GM12874 (cell line): Measurements from ENCODE around the gene MDN1.

ENCODE experiments used
- TF ChIP-seq, protein P1 (sequence below): IDR thresholded peaks from 2 replicates; pipeline ENCODE4 v1.5.1; 2011; ENCODE audit warnings: low read depth, mild to moderate bottlenecking, control low read depth, low read length, moderate library complexity; ENCODE audit not compliant: insufficient read depth

The MDN1 gene

DNA sequence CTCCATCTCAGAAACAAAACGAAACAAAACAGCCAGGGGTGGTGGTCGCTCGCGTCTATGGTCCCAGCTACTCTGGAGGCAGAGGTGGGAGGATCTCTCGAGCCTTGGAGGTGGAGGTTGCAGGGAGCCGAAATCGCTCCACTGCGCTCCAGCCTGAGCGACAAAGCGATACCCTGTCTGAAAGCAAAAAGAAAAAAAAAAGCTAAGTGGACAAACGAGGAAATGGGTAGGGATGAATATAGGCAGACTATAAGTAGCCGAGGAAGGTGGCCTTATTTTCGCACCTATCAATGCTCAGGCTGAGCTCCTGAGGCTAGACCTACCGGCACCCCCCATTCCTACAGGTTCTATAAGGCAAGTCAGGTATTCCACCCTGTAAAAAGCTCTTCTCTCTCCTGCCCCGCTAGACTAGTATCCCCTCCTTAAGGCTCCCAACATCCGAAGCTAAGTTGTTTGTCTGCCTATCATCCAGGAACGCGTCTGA lies 9.4 kb upstream of the MDN1 start:
- TF ChIP-seq, protein P1, sequence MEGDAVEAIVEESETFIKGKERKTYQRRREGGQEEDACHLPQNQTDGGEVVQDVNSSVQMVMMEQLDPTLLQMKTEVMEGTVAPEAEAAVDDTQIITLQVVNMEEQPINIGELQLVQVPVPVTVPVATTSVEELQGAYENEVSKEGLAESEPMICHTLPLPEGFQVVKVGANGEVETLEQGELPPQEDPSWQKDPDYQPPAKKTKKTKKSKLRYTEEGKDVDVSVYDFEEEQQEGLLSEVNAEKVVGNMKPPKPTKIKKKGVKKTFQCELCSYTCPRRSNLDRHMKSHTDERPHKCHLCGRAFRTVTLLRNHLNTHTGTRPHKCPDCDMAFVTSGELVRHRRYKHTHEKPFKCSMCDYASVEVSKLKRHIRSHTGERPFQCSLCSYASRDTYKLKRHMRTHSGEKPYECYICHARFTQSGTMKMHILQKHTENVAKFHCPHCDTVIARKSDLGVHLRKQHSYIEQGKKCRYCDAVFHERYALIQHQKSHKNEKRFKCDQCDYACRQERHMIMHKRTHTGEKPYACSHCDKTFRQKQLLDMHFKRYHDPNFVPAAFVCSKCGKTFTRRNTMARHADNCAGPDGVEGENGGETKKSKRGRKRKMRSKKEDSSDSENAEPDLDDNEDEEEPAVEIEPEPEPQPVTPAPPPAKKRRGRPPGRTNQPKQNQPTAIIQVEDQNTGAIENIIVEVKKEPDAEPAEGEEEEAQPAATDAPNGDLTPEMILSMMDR = no peak

DNA sequence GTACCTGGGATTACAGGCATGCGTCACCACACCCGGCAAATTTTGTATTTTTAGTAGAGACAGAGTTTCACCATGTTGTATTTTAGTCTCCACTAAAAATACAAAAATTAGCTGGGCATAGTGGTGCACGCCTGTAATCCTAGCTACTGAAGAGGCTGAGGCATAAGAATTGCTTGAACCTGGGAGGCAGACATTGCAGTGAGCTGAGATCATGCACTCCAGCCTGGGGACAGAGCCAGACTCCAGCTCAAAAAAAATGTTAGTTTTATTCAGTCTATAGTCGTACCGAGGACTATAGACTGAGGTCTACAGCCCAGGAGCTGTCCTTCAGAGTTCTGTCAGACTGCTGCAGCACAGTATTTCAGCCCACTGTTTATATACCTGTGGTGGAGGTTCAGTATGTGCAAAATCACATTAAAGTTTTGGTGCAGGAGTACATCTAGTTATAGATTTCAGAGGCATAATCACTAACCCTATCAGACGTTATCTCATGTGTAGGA lies 6.5 kb upstream of the MDN1 start:
- TF ChIP-seq, protein P1 = no peak

DNA sequence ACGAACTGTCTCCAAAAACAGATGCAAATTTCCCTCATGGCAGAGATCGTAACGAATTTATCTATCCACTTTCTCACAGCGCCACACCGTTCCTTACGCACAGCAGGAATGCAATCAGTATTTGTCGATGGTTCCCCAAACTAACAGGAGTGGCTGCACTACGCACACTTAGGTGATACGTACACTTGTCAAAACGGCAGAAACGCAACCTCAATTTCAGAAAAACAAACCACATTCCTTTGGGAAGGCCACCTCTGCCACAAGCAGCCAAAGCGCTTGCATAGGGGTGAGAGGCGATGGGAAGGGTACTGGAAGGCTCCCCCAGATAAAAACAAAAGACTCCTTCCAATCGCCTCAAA lies 638 bp downstream of the MDN1 start:
- TF ChIP-seq, protein P1 = no peak

DNA sequence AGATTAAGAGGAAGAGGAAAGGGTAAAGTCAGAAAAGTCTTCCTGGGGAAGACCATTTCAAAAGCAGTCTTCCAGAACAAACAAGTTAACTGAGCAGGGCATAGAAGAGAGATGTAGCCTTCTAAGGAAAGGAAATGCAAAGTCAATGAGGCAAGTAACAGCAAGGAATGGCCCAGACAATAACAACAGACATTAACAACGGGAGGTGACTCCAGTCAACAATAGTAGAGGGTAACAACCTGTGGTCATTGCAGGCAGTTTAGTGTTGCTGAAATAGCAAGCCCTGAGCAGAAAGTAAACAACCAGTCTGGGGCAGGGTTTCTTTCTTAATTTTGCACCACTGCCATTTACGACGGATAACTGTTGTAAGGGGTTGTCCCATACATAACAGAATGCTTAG lies 2.1 kb downstream of the MDN1 start:
- TF ChIP-seq, protein P1 = no peak

DNA sequence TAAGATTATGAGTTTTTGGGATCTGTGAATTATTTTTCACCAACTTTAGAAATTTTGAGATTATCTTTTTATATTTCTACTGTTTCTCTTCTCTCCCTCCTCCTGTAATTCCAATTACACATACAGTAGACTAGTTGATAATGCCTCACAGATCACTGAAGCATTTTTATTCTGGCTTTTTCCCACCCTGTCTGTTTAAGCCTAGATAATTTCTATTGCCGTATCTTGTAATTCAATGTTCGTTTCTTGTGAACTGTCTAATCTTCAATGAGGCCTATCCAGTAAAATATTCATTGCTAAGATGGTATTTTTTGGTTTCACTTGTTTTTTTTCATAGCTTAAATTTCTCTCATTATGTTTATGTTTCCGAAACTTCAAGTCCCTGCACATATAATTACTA lies 12.0 kb downstream of the MDN1 start:
- TF ChIP-seq, protein P1 = no peak

DNA sequence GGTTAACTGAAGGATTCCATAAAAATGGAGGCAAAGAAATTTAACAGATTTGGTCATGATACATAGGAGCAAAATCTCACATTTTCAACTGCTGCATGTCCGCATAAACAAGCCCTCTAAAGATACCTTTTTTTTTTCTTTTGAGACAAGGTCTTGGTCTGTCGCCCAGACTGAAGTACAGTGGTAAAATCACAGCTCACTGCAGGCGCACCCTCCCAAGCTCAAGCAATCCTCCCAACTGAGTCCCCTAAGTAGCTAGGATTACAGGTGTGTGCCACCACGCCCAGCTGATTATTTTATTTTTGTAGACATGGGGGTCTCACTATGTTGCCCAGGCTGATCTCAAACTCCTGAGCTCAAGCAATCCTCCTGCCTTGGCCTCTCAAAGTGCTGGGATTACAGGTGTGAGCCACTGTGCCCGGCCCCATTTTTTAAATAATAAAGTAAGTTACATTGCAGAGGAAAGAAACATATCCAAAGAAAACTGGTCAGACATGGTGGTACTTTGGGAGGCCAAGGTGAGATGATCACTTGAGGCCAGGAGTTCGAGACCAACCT lies 13.7 kb downstream of the MDN1 start:
- TF ChIP-seq, protein P1 = no peak

DNA sequence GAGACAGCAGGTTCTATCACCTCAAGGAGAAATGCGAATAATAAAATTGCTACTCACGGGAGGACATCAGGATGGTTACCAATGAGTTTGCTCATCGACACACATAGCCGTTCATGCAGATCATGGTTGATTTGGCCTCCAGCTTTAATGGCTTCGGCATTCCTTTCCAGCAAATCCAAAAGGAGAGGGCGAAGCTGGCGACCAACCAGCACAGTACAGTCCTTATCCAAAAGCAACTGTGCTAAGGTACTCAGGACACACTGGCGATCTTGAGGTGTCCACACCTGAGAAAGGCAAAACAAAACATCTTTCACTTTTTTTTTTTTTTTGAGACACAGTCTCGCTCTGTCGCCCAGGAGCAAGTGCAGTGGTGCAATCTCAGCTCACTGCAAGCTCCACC lies 16.3 kb downstream of the MDN1 start:
- TF ChIP-seq, protein P1 = no peak
